MCF 10A (cell line): ENCODE results near the gene FREY1. TPM values are rescaled to one million over a fixed set of nuclear protein-coding genes. Genes with fewer than 3 reads are reported as not detected.

Experiments
- BruUV-seq: library from RNA; stranded (reverse); fragments of 400-500 nt; replicated peaks from 2 replicates; lab custom pipeline; 2021; lab: Mats Ljungman, UMichigan
- CTCF ChIA-PET: fragments of 300-600 bp; sonication (Branson Sonifier 250); formaldehyde crosslinking; extraction: SDS; loops from one replicate; lab custom pipeline; 2021; ENCODE audit warnings: antibody characterized with exemption, inconsistent platforms; lab: Yijun Ruan, JAX
- POLR2A ChIA-PET: fragments of 300-600, 350-650 bp; sonication (Branson Sonifier 250); formaldehyde crosslinking; extraction: SDS; loops from one replicate; lab custom pipeline; 2020; ENCODE audit warnings: antibody characterized with exemption, inconsistent platforms; lab: Yijun Ruan, JAX
- DNase-seq: peaks from one replicate; pipeline ENCODE4 v3.0.0-alpha.2; 2018; ENCODE audit not compliant: unreplicated experiment
- H3K27ac Mint-ChIP-seq: one replicate; pipeline ENCODE4 v1.8.0; 2022; ENCODE audit warnings: mild to moderate bottlenecking, low read depth, mixed read lengths; ENCODE audit not compliant: unreplicated experiment
- H3K27me3 Mint-ChIP-seq: one replicate; pipeline ENCODE4 v1.8.0; 2022; ENCODE audit warnings: mixed read lengths; ENCODE audit not compliant: insufficient read depth, unreplicated experiment
- H3K36me3 Mint-ChIP-seq: one replicate; pipeline ENCODE4 v1.8.0; 2022; ENCODE audit warnings: mild to moderate bottlenecking, moderate library complexity, mixed read lengths; ENCODE audit not compliant: insufficient read depth, unreplicated experiment
- H3K4me1 Mint-ChIP-seq: one replicate; pipeline ENCODE4 v1.8.0; 2022; ENCODE audit warnings: mixed read lengths; ENCODE audit not compliant: insufficient read depth, unreplicated experiment
- H3K4me3 Mint-ChIP-seq: one replicate; pipeline ENCODE4 v1.8.0; 2022; ENCODE audit warnings: mild to moderate bottlenecking, moderate library complexity, mixed read lengths; ENCODE audit not compliant: unreplicated experiment
- H3K9me3 Mint-ChIP-seq: one replicate; pipeline ENCODE4 v1.8.0; 2022; ENCODE audit warnings: mixed read lengths; ENCODE audit not compliant: unreplicated experiment
- CTCF ChIP-seq: fragments of 200-600 bp; IDR thresholded peaks from one replicate; pipeline ENCODE4 v1.8.0; 2022; ENCODE audit warnings: antibody characterized with exemption, mild to moderate bottlenecking; ENCODE audit not compliant: unreplicated experiment
- intact Hi-C: fragments of 100-400 bp; cut with micrococcal nuclease; formaldehyde crosslinking; loops from 2 replicates; pipeline ENCODE4 v1.14.1; 2022
- total RNA-seq: library from RNA; stranded (reverse); gene quantifications from 2 replicates; pipeline ENCODE4 v1.2.3, GENCODE V29; 2022

Gene FREY1
- total RNA-seq, 1 experiment from 2014 or later: 1.3 TPM

GRCh38 chr11:45933846-45934579 lies 26.9 kb upstream of the FREY1 start:
- CTCF ChIA-PET: interaction anchor here (0.7 to 1.5 kb wide), 2 partner anchors 32 to 62 kb away, joined by 3 to 4 read pairs; no protein-coding TSS in a partner anchor
- DNase-seq: no peak
- Mint-ChIP-seq H3K27ac (no peak overlapping the region), H3K36me3 (peaks cover 67% of the 10 kb centered on the region), H3K4me3 (no peak overlapping the region), H3K4me1 (peaks cover 23% of the 10 kb centered on the region), H3K9me3 (no peaks in the 10 kb centered on the region), H3K27me3 (no peaks in the 10 kb centered on the region)
- POLR2A ChIA-PET: no interaction called here
- no TSS peak for BruUV-seq
- intact Hi-C loops: no loop called here
- TF ChIP-seq CTCF: no peak

GRCh38 chr11:45933131-45933831 lies 26.2 kb upstream of the FREY1 start:
- H3K27ac Mint-ChIP-seq: no peak overlapping the region
- H3K36me3 Mint-ChIP-seq: peaks cover 67% of the 10 kb centered on the region
- ChIA-PET POLR2A (interaction anchor here (0.9 to 1.4 kb wide), 2 partner anchors 9 to 14 kb away, joined by 3 to 4 read pairs; no protein-coding TSS in a partner anchor), CTCF (interaction anchor here (1.5 kb wide), 1 partner anchor 32 kb away, joined by 4 read pairs; no protein-coding TSS in a partner anchor)
- no peaks in the 10 kb centered on the region for H3K9me3 Mint-ChIP-seq
- no peak overlapping the region for H3K4me3 Mint-ChIP-seq
- peak; percentile 9 for DNase-seq
- intact Hi-C loops: no loop called here
- no peaks in the 10 kb centered on the region for H3K27me3 Mint-ChIP-seq
- peaks cover 23% of the 10 kb centered on the region for H3K4me1 Mint-ChIP-seq
- TSS peak; percentile 52 for BruUV-seq
- no peak for TF ChIP-seq CTCF

- H3K4me3 Mint-ChIP-seq: no peak overlapping the region
- H3K4me1 Mint-ChIP-seq: peaks cover 23% of the 10 kb centered on the region
- H3K27me3 Mint-ChIP-seq: no peaks in the 10 kb centered on the region
- CTCF ChIA-PET: interaction anchor here (1.0 to 1.5 kb wide), 2 partner anchors 33 kb away, joined by 3 to 4 read pairs; no protein-coding TSS in a partner anchor
- POLR2A ChIA-PET: interaction anchor here (0.7 to 1.4 kb wide), 3 partner anchors 10 to 39 kb away, joined by 3 to 4 read pairs (median 3); no protein-coding TSS in a partner anchor
- intact Hi-C loops: no loop called here
- no peak for TF ChIP-seq CTCF
- no peak overlapping the region for H3K27ac Mint-ChIP-seq
- no TSS peak for BruUV-seq
- H3K36me3 Mint-ChIP-seq: peaks cover 65% of the 10 kb centered on the region
- no peaks in the 10 kb centered on the region for H3K9me3 Mint-ChIP-seq
- DNase-seq: no peak
Measured at GRCh38 chr11:45932217-45932616, 25.1 kb upstream of the FREY1 start.

- H3K27ac Mint-ChIP-seq: peak overlapping the region; percentile 80
- H3K27me3 Mint-ChIP-seq: no peaks in the 10 kb centered on the region
- H3K4me1 Mint-ChIP-seq: peaks cover 23% of the 10 kb centered on the region
- H3K4me3 Mint-ChIP-seq: no peak overlapping the region
- TF ChIP-seq CTCF: no peak
- peaks cover 60% of the 10 kb centered on the region for H3K36me3 Mint-ChIP-seq
- no peaks in the 10 kb centered on the region for H3K9me3 Mint-ChIP-seq
- DNase-seq: no peak
- BruUV-seq: no TSS peak
- CTCF ChIA-PET: interaction anchor here (1.0 kb wide), 1 partner anchor 33 kb away, joined by 3 read pairs; no protein-coding TSS in a partner anchor
- intact Hi-C loops: no loop called here
- POLR2A ChIA-PET: interaction anchor here (0.5 to 2.4 kb wide), 8 partner anchors 9 to 88 kb away, joined by 3 to 23 read pairs (median 4); partner anchors contain the start of genes CRY2 and PEX16
Measured at GRCh38 chr11:45931739-45932138, 24.7 kb upstream of the FREY1 start.
